Hematopoietic multipotent progenitor cell (in vitro differentiated cells): ENCODE data around the gene SLC35B2. TPM values are rescaled to one million over a fixed set of nuclear protein-coding genes. Genes with fewer than 3 reads are reported as not detected.
A peak's percentile ranks its signal among the peaks of the same experiment; 100 is the strongest.

ENCODE experiments used
- DNase-seq, 3 donors: peaks; one replicate each; pipeline ENCODE4 v3.0.0-alpha.2; 2011 to 2015; ENCODE audit warnings: low read depth in 2 of 3, low spot score in 2 of 3
- total RNA-seq: library from RNA; depleted of rRNA; stranded (reverse); fragments of >200 nt; gene quantifications from one replicate; pipeline ENCODE4 v1.2.3, GENCODE V29; 2012

Gene SLC35B2
- total RNA-seq, 1 donor, result 48.2 TPM

GRCh38 chr6:44286747-44287146 lies 29.4 kb upstream of the SLC35B2 start:
- DNase-seq, result no peak

DNA sequence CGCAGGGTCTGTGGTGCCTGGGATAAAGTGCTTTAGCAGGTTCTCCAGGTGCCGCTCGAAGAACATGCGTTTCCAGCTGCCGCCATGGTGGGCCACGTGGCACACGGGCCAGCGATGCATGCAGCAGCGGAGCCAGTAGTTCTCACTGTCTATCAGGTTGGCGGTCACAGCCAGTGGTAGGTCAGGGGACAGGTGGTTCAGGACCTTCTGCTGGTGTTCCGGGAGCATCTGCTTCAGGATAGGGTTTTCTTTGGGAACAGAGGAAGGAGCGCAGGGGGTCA lies 28.9 kb upstream of the SLC35B2 start:
- DNase-seq, result no peak

DNA sequence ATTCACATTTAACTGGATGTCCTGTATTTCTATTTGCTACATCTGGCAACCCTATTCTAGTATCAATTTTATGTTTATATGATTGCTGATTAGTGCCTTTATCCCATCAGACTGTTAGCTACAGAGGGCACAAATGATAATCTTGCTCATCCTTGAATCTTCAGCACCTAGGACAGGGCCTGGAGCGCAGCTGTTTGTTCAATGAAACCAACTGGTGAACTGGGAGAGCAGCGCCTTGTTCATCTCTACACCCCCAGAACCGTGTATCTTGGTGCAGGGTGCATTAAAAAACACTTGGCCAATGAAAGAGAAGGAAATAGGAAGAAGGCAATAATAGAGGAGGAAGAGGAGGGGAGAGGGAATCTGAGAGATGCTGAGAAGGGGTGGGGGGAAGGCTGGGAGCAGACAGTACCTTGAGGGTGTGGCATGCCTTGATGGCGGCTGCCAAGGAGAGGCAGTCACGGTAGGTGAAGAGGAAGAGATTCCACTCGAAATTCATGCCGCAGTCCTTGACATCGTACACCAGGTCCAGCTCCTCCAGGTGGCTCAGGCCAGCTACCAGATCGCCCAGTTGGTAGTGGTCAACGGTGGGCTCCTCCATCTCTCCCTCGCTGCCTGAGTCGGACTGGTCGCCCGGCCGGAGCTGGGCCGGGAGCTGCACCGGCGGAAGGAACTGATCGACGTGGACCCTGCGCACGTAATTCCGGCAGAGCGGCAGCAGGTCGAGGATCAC lies 28.4 kb upstream of the SLC35B2 start:
- peak in 1 of 3 donors; percentile 34 for DNase-seq

DNA sequence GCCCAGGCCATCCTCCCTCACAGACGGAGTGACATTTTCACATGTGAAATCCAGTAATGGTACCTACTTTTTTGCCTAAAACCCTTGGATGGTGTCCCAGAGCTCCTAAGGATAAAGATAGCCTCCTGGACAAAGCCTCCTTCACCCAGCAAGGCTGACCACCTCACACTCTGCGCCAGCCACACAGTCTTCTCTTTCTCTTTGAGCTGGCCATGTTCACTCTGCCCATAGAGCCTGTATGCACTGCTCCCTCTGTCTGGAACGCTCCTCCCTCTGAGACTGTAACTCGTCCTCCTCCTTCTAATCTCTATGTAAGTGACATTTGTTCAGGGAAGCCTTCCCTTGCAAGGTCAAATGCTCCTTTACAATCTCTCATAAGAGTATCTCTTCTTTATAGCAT lies 27.5 kb upstream of the SLC35B2 start:
- no peak for DNase-seq

DNA sequence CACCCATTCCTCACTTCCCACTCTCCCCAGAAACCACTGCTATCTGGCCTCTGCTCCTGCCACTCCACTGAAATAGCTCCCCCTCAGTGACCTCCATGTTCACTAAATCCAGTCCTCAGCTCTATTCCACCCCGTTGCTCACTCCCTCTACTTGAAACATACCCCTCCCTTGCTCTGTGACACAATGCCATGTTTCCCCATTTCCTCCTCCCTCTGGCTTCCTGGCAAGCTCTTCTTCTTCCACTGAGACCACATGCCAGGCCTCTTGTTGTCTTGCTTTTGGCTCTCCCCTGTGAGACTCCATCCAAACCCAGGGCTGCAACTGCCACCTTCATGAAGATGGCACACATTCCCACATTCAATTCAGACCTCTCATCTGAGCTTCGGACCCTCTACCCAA lies 26.8 kb upstream of the SLC35B2 start:
- no peak for DNase-seq

DNA sequence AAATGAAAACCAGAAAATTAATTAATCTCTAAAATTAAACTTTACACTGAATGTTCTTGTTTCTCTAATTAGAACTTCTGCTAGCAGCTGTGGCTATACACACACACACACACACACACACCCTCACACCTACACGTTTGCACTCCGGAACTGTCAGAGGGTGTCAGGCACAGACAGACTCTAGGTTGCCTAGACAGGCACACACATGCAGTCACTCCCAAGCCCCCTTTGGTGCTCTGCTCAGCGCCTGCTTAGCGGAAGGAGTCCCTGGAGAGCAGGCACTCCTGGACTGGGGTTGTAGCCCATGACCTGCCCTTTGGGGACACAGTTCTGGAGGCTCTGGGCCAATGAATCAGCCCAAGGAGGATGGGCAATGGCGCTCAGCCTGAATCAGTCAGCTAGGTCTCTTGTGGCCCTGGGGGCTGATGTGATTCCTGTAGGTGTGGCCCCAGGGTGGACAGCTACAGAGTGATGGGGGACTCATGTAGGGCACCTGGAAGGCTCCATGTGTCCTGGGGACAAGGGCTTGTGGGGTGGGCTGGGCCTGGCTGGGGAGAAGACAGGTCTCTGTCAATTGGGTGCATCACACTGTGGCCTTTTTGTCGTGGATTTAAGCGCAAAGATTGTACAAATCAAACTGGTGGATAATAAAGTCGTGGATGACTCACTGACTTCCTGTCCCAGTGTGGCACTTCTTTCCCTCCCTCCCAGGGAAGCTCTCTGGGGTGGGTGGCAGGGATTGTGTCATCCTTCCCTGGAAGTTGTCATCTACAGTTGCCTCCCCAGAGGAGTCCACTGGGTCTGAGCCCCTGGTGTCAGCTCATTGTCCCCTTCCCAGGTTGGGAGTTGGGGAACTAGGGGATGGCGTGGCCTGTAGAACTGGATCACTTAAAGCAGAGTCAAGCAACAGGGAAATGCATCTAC lies 21.7 kb upstream of the SLC35B2 start:
- DNase-seq, result no peak

- no peak for DNase-seq
These were observed 21.0 kb upstream of the SLC35B2 start for GRCh38 chr6:44278315-44278714.

DNA sequence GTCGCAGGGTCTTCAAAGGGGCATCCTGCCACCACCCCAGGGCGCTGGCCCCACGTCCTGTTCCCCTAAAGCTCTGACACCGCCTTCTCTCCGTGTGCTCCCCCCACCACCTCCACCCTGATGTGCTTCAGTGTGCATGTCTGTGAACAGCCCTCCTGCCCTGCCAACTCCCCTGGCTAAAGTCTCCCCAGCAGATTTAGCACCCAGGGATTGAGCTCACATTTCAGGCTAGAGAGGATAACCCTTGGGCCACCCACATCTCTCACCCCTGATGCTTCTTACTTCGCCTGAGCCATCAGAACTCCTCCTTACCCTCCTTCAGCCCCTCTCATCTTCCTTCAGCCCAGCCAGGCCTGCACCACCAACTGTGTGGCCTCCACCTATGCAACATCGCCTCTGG lies 20.4 kb upstream of the SLC35B2 start:
- no peak for DNase-seq

- DNase-seq, result no peak
These were observed 19.6 kb upstream of the SLC35B2 start for GRCh38 chr6:44276667-44277640.

DNA sequence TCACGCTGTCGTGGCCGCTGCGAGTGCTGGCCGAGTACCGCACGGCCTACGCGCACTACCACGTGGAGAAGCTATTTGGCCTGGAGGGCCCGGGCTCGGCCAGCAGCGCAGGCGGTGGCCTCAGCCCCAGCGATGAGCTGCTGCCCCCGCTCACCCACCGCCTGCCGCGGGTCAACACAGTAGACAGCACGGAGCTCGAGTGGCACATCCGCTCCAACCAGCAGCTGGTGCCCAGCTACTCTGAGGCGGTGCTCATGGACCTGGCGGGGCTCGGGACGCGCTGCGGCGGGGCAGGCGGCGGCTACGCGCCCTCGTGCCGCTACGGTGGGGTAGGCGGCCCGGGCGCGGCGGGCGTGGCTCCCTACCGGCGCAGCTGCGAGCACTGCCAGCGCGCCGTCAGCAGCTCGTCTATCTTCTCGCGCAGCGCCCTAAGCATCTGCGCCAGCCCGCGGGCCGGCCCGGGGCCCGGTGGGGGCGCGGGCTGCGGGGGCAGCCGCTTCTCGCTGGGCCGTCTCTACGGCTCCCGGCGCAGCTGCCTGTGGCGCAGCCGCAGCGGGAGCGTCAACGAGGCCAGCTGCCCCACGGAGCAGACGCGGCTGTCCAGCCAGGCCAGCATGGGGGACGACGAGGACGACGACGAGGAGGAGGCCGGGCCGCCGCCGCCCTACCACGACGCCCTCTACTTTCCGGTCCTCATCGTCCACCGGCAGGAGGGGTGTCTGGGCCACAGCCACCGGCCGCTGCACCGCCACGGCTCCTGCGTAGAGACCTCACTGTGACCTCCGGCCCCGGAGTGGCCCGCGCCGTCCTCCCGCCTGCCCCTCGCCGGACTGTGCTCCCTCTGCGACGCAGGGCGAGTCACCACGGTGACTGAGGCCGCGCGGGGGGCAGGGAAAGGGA lies 18.7 kb upstream of the SLC35B2 start:
- peak in 2 of 3 donors; percentile 50 to 53 for DNase-seq

GRCh38 chr6:44275271-44275748 lies 18.0 kb upstream of the SLC35B2 start:
- no peak for DNase-seq

DNA sequence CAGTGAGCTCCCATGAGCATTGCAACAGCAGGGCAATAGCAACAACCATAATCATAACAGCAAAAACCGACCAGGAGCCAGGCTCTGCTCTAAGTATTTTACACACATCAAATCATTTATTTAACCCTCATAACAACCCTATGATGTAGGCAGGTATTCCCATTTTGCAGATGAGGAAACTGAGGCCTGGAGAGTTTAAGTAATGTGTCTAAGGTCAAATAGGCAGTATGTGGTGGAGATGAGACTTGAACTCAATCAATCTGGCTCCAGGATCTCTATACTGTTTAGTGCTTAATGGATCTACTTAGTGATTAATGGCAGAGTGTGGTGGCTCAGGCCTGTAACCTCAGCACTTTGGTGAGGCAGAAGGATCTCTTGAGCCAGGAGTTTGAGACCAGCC lies 16.3 kb upstream of the SLC35B2 start:
- no peak for DNase-seq

- DNase-seq, result no peak
These were observed 15.8 kb upstream of the SLC35B2 start for GRCh38 chr6:44272999-44273566.

GRCh38 chr6:44272529-44272928 lies 15.2 kb upstream of the SLC35B2 start:
- no peak for DNase-seq

GRCh38 chr6:44271914-44272313 lies 14.6 kb upstream of the SLC35B2 start:
- DNase-seq, result no peak

DNA sequence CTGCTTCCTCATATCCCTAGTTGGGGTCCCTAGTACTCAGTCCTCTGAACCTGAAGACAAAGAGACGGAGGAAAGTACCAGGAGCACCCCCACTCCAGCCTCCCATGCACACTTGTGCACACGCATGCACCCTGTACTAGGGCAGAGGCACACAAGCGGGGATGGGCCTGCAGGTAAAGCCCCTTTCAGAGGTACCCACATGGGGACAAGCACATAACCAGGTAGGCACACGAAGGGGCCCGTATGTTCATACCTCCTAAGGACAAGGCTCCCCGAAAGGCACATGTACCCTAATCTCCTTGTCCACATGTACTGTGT lies 14.0 kb upstream of the SLC35B2 start:
- no peak for DNase-seq

GRCh38 chr6:44270526-44271405 lies 13.4 kb upstream of the SLC35B2 start:
- DNase-seq, result no peak

GRCh38 chr6:44269921-44270525 lies 12.7 kb upstream of the SLC35B2 start, which contains the start of gene TMEM151B:
Gene TMEM151B, plus strand, starts transcription at chr6:44270450. Its CDS starts 293 bp downstream, at chr6:44270743.
- no peak for DNase-seq
